ENCODE measurements around the gene PRKACA.

PRKACA gene

GRCh38 chr19:14091813-14092462 lies 25.6 kb downstream of the PRKACA start:
- DNase-seq (ENCODE audit: low read depth), result no peak

- no peak for DNase-seq (ENCODE audit: low read depth)
Observed at GRCh38 chr19:14091081-14091812, 26.3 kb downstream of the PRKACA start.

GRCh38 chr19:14090509-14091080 lies 27.0 kb downstream of the PRKACA start, which contains the start of gene SAMD1:
TSS of gene SAMD1 (minus strand) at chr19:14090751.
- no peak for DNase-seq (ENCODE audit: low read depth)

GRCh38 chr19:14089662-14090508 lies 27.7 kb downstream of the PRKACA start:
- DNase-seq (ENCODE audit: low read depth), result no peak

GRCh38 chr19:14089412-14089661 lies 28.2 kb downstream of the PRKACA start:
- no peak for DNase-seq (ENCODE audit: low read depth)

GRCh38 chr19:14088634-14089411 lies 28.7 kb downstream of the PRKACA start:
- no peak for DNase-seq (ENCODE audit: low read depth)

- DNase-seq (ENCODE audit: low read depth), result no peak
Observed at GRCh38 chr19:14086098-14086497, 31.5 kb downstream of the PRKACA start.

- DNase-seq (ENCODE audit: low read depth), result no peak
Observed at GRCh38 chr19:14085309-14085995, 32.1 kb downstream of the PRKACA start, which contains the start of gene C19orf67. TSS of gene C19orf67 (minus strand) at chr19:14085783. CDS start at chr19:14085627, 156 bp downstream.

GRCh38 chr19:14082675-14082960 lies 34.9 kb downstream of the PRKACA start:
- no peak for DNase-seq (ENCODE audit: low read depth)

GRCh38 chr19:14081797-14082674 lies 35.5 kb downstream of the PRKACA start:
- DNase-seq (ENCODE audit: low read depth), result no peak

- peak; percentile 98 for DNase-seq (ENCODE audit: low read depth)
Observed at GRCh38 chr19:14080887-14081796, 36.4 kb downstream of the PRKACA start.

GRCh38 chr19:14078411-14078810 lies 39.2 kb downstream of the PRKACA start:
- no peak for DNase-seq (ENCODE audit: low read depth)

- DNase-seq (ENCODE audit: low read depth), result no peak
Observed at GRCh38 chr19:14073925-14074838, 43.4 kb downstream of the PRKACA start.

GRCh38 chr19:14073261-14073924 lies 44.2 kb downstream of the PRKACA start:
- DNase-seq (ENCODE audit: low read depth), result no peak

GRCh38 chr19:14072535-14073260 lies 44.9 kb downstream of the PRKACA start, which contains the start of gene MISP3:
TSS of gene MISP3 (plus strand) at chr19:14072786. CDS start at chr19:14073310, 524 bp downstream.
- no peak for DNase-seq (ENCODE audit: low read depth)

- DNase-seq (ENCODE audit: low read depth), result no peak
Observed at GRCh38 chr19:14070268-14071050, 47.1 kb downstream of the PRKACA start.

All from non-pigmented ciliary epithelial cell (primary cell).